ENCODE data around the gene CA11.

- TF ChIP-seq, protein P1, sequence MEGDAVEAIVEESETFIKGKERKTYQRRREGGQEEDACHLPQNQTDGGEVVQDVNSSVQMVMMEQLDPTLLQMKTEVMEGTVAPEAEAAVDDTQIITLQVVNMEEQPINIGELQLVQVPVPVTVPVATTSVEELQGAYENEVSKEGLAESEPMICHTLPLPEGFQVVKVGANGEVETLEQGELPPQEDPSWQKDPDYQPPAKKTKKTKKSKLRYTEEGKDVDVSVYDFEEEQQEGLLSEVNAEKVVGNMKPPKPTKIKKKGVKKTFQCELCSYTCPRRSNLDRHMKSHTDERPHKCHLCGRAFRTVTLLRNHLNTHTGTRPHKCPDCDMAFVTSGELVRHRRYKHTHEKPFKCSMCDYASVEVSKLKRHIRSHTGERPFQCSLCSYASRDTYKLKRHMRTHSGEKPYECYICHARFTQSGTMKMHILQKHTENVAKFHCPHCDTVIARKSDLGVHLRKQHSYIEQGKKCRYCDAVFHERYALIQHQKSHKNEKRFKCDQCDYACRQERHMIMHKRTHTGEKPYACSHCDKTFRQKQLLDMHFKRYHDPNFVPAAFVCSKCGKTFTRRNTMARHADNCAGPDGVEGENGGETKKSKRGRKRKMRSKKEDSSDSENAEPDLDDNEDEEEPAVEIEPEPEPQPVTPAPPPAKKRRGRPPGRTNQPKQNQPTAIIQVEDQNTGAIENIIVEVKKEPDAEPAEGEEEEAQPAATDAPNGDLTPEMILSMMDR (IDR thresholded peaks at IDR 0.05) = no peak
- no peak for TF ChIP-seq POLR2A (IDR thresholded peaks at IDR 0.05)
- TF ChIP-seq POLR2AphosphoS5 (IDR thresholded peaks at IDR 0.05) = no peak
Observed at GRCh38 chr19:48659768-48660167, 13.8 kb upstream of the CA11 start.

All from prostate gland (tissue), 2 donors.